ENCODE results near the gene ECHDC3.
"Not testable (repeated sequence)": the region's sequence is repeated elsewhere in the genome, so short reads cannot be mapped to it uniquely, and the experiment has no call there.

The ECHDC3 gene

GRCh38 chr10:11719496-11720259 lies 22.5 kb upstream of the ECHDC3 start:
- Histone ChIP-seq H3K27ac (ENCODE audit: low read depth, low read length) (no peak overlapping the region), H3K4me3 (ENCODE audit: low read depth, low read length) (no peak overlapping the region), H3K4me1 (ENCODE audit: control insufficient read depth, insufficient read depth, low read length) (no peaks in the 10 kb centered on the region), H3K36me3 (ENCODE audit: control insufficient read depth, insufficient read depth, low read length) (no peaks in the 10 kb centered on the region), H3K27me3 (ENCODE audit: control insufficient read depth, insufficient read depth, low read length) (no peaks in the 10 kb centered on the region), H3K9me3 (ENCODE audit: control insufficient read depth, insufficient read depth, low read length) (no peaks in the 10 kb centered on the region; the same call in 1 of the 2 replicates), H3K9ac (ENCODE audit: low read depth, low read length) (no peak overlapping the region)

DNA sequence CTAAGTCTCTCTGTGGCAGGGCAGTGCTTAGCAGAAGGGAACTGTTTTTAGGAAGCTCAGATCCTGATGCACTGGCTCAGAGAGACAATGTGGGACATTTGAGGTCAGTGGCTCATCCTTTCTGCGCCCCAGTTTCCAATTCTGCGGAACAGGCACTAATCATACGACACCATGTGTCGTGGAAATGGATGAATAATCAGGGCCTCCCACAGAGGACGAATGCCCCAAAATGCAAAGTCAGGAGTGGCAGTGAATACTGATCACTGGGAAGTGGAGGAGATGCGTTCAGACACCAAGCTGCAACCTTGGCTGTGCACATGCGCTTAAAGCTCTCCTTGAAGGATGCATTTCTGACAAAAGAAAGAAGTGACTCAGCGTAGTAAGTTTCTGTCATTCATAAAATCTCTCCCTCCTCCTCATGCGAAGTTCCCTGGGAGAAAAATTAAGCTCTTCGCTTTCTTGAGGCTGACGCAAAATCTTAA lies 21.9 kb upstream of the ECHDC3 start:
- H3K27me3 ChIP-seq (ENCODE audit: control insufficient read depth, insufficient read depth, low read length) = no peaks in the 10 kb centered on the region
- H3K9ac ChIP-seq (ENCODE audit: low read depth, low read length) = no peak overlapping the region
- H3K27ac ChIP-seq (ENCODE audit: low read depth, low read length) = no peak overlapping the region
- H3K36me3 ChIP-seq (ENCODE audit: control insufficient read depth, insufficient read depth, low read length) = no peaks in the 10 kb centered on the region
- H3K4me1 ChIP-seq (ENCODE audit: control insufficient read depth, insufficient read depth, low read length) = no peaks in the 10 kb centered on the region
- no peaks in the 10 kb centered on the region for H3K9me3 ChIP-seq (ENCODE audit: control insufficient read depth, insufficient read depth, low read length)
- no peak overlapping the region for H3K4me3 ChIP-seq (ENCODE audit: low read depth, low read length)

- no peaks in the 10 kb centered on the region for H3K36me3 ChIP-seq (ENCODE audit: control insufficient read depth, insufficient read depth, low read length)
- no peaks in the 10 kb centered on the region for H3K9me3 ChIP-seq (ENCODE audit: control insufficient read depth, insufficient read depth, low read length)
- H3K4me3 ChIP-seq (ENCODE audit: low read depth, low read length) = no peak overlapping the region
- H3K27me3 ChIP-seq (ENCODE audit: control insufficient read depth, insufficient read depth, low read length) = no peaks in the 10 kb centered on the region
- no peaks in the 10 kb centered on the region for H3K4me1 ChIP-seq (ENCODE audit: control insufficient read depth, insufficient read depth, low read length)
- no peak overlapping the region for H3K9ac ChIP-seq (ENCODE audit: low read depth, low read length)
- H3K27ac ChIP-seq (ENCODE audit: low read depth, low read length) = no peak overlapping the region
Observed at GRCh38 chr10:11721806-11722205, 20.4 kb upstream of the ECHDC3 start.

GRCh38 chr10:11723359-11723758 lies 18.8 kb upstream of the ECHDC3 start:
- Histone ChIP-seq H3K27me3 (ENCODE audit: control insufficient read depth, insufficient read depth, low read length) (no peaks in the 10 kb centered on the region), H3K9ac (ENCODE audit: low read depth, low read length) (no peak overlapping the region), H3K4me3 (ENCODE audit: low read depth, low read length) (no peak overlapping the region)

GRCh38 chr10:11724938-11725776 lies 17.0 kb upstream of the ECHDC3 start:
- H3K4me3 ChIP-seq (ENCODE audit: low read depth, low read length) = no peak overlapping the region
- H3K27me3 ChIP-seq (ENCODE audit: control insufficient read depth, insufficient read depth, low read length) = no peaks in the 10 kb centered on the region
- H3K27ac ChIP-seq (ENCODE audit: low read depth, low read length) = no peak overlapping the region
- H3K9ac ChIP-seq (ENCODE audit: low read depth, low read length) = no peak overlapping the region
- no peaks in the 10 kb centered on the region for H3K4me1 ChIP-seq (ENCODE audit: control insufficient read depth, insufficient read depth, low read length)
- no peaks in the 10 kb centered on the region for H3K9me3 ChIP-seq (ENCODE audit: control insufficient read depth, insufficient read depth, low read length)
- no peaks in the 10 kb centered on the region for H3K36me3 ChIP-seq (ENCODE audit: control insufficient read depth, insufficient read depth, low read length)

More at GRCh38 chr10:11723359-11723758, 18.8 kb upstream of the ECHDC3 start:
- no peaks in the 10 kb centered on the region for H3K4me1 ChIP-seq (ENCODE audit: control insufficient read depth, insufficient read depth, low read length)
- no peak overlapping the region for H3K27ac ChIP-seq (ENCODE audit: low read depth, low read length)
- H3K36me3 ChIP-seq (ENCODE audit: control insufficient read depth, insufficient read depth, low read length) = no peaks in the 10 kb centered on the region
- H3K9me3 ChIP-seq (ENCODE audit: control insufficient read depth, insufficient read depth, low read length) = no peaks in the 10 kb centered on the region

DNA sequence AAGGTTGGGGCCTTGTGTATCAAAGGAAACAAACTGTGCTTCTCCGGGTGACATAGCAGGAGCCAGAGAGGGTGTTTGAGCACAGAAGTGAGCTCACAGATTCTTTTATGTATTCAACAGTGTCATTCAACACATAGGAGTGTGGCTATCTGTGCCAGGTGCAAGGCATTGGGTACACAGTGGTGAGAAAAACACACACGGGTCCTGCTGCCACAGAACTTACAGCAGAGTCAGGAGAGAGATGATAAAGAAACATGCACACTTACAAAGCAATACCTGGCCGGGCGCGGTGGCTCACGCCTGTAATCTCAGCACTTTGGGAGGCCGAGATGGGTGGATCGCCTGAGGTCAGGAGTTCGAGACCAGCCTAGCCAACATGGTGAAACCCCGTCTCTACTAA lies 16.3 kb upstream of the ECHDC3 start:
- Histone ChIP-seq H3K4me3 (ENCODE audit: low read depth, low read length) (no peak overlapping the region), H3K4me1 (ENCODE audit: control insufficient read depth, insufficient read depth, low read length) (no peaks in the 10 kb centered on the region), H3K36me3 (ENCODE audit: control insufficient read depth, insufficient read depth, low read length) (no peaks in the 10 kb centered on the region), H3K9ac (ENCODE audit: low read depth, low read length) (no peak overlapping the region), H3K9me3 (ENCODE audit: control insufficient read depth, insufficient read depth, low read length) (peaks cover 7% of the 10 kb centered on the region; the same call in 1 of the 2 replicates), H3K27ac (ENCODE audit: low read depth, low read length) (no peak overlapping the region), H3K27me3 (ENCODE audit: control insufficient read depth, insufficient read depth, low read length) (no peaks in the 10 kb centered on the region)

DNA sequence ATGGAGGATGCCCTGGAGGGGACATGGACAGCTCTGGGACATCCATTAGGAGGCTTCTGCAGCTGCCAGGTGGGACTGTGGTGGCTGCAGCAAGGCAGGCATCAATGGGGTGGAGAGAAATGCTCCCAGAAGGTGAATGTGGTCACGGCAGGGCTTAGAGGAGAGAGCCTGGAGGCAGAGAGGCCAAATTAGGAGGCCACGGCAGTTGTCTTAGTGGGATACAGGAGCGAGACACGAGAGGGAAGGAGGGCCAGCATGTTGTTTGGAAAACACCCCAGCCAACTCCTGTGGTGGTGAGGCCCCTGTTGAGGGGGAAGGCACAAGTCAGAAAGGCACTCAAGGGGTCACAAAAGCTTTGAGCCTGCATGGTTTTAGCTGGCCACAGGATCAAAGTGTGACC lies 14.6 kb upstream of the ECHDC3 start:
- peaks cover 10% of the 10 kb centered on the region; the same call in 1 of the 2 replicates for H3K9me3 ChIP-seq (ENCODE audit: control insufficient read depth, insufficient read depth, low read length)

GRCh38 chr10:11728353-11728752 lies 13.8 kb upstream of the ECHDC3 start:
- Histone ChIP-seq H3K4me3 (ENCODE audit: low read depth, low read length) (no peak overlapping the region), H3K9me3 (ENCODE audit: control insufficient read depth, insufficient read depth, low read length) (peaks cover 10% of the 10 kb centered on the region; the same call in 1 of the 2 replicates), H3K4me1 (ENCODE audit: control insufficient read depth, insufficient read depth, low read length) (no peaks in the 10 kb centered on the region), H3K36me3 (ENCODE audit: control insufficient read depth, insufficient read depth, low read length) (no peaks in the 10 kb centered on the region), H3K27ac (ENCODE audit: low read depth, low read length) (no peak overlapping the region), H3K27me3 (ENCODE audit: control insufficient read depth, insufficient read depth, low read length) (no peaks in the 10 kb centered on the region), H3K9ac (ENCODE audit: low read depth, low read length) (no peak overlapping the region)

More for the DNA sequence above, 14.6 kb upstream of the ECHDC3 start:
- no peaks in the 10 kb centered on the region for H3K27me3 ChIP-seq (ENCODE audit: control insufficient read depth, insufficient read depth, low read length)
- no peak overlapping the region for H3K4me3 ChIP-seq (ENCODE audit: low read depth, low read length)
- no peaks in the 10 kb centered on the region for H3K36me3 ChIP-seq (ENCODE audit: control insufficient read depth, insufficient read depth, low read length)
- no peaks in the 10 kb centered on the region for H3K4me1 ChIP-seq (ENCODE audit: control insufficient read depth, insufficient read depth, low read length)
- H3K27ac ChIP-seq (ENCODE audit: low read depth, low read length) = no peak overlapping the region
- H3K9ac ChIP-seq (ENCODE audit: low read depth, low read length) = no peak overlapping the region

DNA sequence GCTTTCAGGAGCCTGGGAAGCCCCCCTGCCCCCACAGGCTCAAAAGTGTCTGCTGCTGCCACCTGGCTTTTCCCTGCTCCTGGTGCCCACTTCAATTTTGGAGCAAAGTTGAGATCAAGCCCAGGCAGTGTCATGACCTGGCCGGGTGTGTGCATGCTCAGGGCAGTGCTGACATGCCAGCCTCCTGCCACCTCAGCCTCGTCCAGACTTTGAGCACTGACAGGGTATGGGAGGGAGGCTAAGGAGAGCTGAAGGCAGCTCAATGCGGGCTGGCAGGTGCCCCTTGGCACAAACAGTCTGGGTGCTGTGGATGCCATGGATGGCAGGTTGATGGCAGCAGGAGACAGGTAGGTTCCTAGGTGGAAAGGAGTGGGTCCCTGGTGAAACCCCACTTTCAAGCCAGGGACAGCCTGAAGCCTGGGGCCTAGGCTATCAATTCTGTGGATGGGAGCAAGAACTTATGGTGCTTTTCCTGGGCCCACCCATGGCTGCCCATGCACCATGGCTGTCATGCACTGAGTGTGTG lies 12.3 kb upstream of the ECHDC3 start:
- Histone ChIP-seq H3K27me3 (ENCODE audit: control insufficient read depth, insufficient read depth, low read length) (no peaks in the 10 kb centered on the region), H3K9me3 (ENCODE audit: control insufficient read depth, insufficient read depth, low read length) (peaks cover 10% of the 10 kb centered on the region; the same call in 1 of the 2 replicates), H3K4me1 (ENCODE audit: control insufficient read depth, insufficient read depth, low read length) (no peaks in the 10 kb centered on the region), H3K27ac (ENCODE audit: low read depth, low read length) (no peak overlapping the region), H3K9ac (ENCODE audit: low read depth, low read length) (no peak overlapping the region), H3K4me3 (ENCODE audit: low read depth, low read length) (no peak overlapping the region), H3K36me3 (ENCODE audit: control insufficient read depth, insufficient read depth, low read length) (no peaks in the 10 kb centered on the region)

DNA sequence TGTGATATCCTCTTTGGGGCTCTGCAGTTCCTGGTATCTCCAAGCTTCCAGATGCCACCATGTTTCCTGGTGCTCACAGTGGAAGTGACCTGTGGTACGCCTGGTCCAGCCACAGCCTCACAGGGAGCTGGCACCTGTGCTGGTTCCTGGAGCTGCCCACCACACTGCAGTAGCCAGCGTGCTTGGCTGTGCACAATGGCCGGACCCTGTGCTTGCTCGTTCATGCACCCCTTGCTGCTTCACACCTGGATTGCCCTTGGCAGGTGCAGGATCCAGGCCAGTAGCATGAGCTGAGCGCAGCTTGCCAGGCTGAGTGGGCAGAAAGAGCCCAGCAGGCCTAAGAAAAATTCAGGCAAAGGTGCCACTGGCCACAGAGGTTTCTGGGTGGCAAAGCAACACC lies 11.4 kb upstream of the ECHDC3 start:
- no peak overlapping the region for H3K27ac ChIP-seq (ENCODE audit: low read depth, low read length)
- H3K9ac ChIP-seq (ENCODE audit: low read depth, low read length) = no peak overlapping the region
- H3K4me1 ChIP-seq (ENCODE audit: control insufficient read depth, insufficient read depth, low read length) = no peaks in the 10 kb centered on the region
- H3K9me3 ChIP-seq (ENCODE audit: control insufficient read depth, insufficient read depth, low read length) = peaks cover 10% of the 10 kb centered on the region; the same call in 1 of the 2 replicates
- no peaks in the 10 kb centered on the region for H3K36me3 ChIP-seq (ENCODE audit: control insufficient read depth, insufficient read depth, low read length)
- H3K27me3 ChIP-seq (ENCODE audit: control insufficient read depth, insufficient read depth, low read length) = no peaks in the 10 kb centered on the region
- H3K4me3 ChIP-seq (ENCODE audit: low read depth, low read length) = no peak overlapping the region

DNA sequence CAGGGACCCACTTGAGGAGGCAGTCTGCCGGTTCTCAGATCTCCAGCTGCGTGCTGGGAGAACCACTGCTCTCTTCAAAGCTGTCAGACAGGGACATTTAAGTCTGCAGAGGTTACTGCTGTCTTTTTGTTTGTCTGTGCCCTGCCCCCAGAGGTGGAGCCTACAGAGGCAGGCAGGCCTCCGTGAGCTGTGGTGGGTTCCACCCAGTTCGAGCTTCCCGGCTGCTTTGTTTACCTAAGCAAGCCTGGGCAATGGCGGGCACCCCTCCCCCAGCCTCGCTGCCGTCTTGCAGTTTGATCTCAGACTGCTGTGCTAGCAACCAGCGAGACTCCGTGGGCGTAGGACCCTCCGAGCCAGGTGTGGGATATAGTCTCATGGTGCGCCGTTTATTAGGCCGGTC lies 5.4 kb upstream of the ECHDC3 start:
- H3K36me3 ChIP-seq (ENCODE audit: control insufficient read depth, insufficient read depth, low read length); H3K9ac ChIP-seq (ENCODE audit: low read depth, low read length); H3K4me3 ChIP-seq (ENCODE audit: low read depth, low read length); H3K4me1 ChIP-seq (ENCODE audit: control insufficient read depth, insufficient read depth, low read length); H3K9me3 ChIP-seq (ENCODE audit: control insufficient read depth, insufficient read depth, low read length); H3K27me3 ChIP-seq (ENCODE audit: control insufficient read depth, insufficient read depth, low read length); H3K27ac ChIP-seq (ENCODE audit: low read depth, low read length): not testable (repeated sequence)
